H1 (cell line): Measurements from ENCODE around the gene TEX9. TPM values are rescaled to one million over a fixed set of nuclear protein-coding genes. Genes with fewer than 3 reads are reported as not detected.

Experiments
- CHD7 ChIP-seq: fragments of 300-600 bp; sonication (generic); IDR thresholded peaks from 2 replicates; pipeline ENCODE4 v1.7.1; 2012; ENCODE audit warnings: low read length, moderate library complexity, mild to moderate bottlenecking, inconsistent platforms; ENCODE audit not compliant: insufficient replicate concordance
- HDAC2 ChIP-seq, 2 experiments: fragments of 300-600 bp in 1 of 2; sonication (generic) in 1 of 2; IDR thresholded peaks; 2 replicates each; pipeline ENCODE4 v1.6.1; 2011 to 2012; ENCODE audit warnings: low read depth in 2 of 2, low read length in 2 of 2, mild to moderate bottlenecking in 2 of 2, moderate library complexity in 2 of 2, borderline replicate concordance in 1 of 2, inconsistent platforms in 1 of 2
- polyA plus RNA-seq, 7 experiments: library from polyadenylated mRNA; depleted of rRNA in 3 of 7; stranded (reverse) in 5 of 7; unstranded in 2 of 7; fragments of >200 nt in 5 of 7; fragments of 200-250 nt in 2 of 7; gene quantifications; 1 replicate in 5 of 7; 2 replicates in 1 of 7; 4 replicates in 1 of 7; pipeline versions ENCODE4 v1.2.1 to v1.2.3, GENCODE V29; 2011 to 2013; ENCODE audit warnings: missing spikeins in 2 of 7, mixed read lengths in 2 of 7
- total RNA-seq: library from RNA; stranded (reverse); fragmentation: NEBNext Ultra II Directional; extraction: Animal tissue kit (Norgen Biotek cat#: 25700); gene quantifications from 2 replicates; pipeline ENCODE4 v1.2.1, GENCODE V29; 2021

Gene TEX9
- total and polyA plus RNA-seq, 2 of the 8 experiments (the other 6 are each of a cell fraction or from before 2014, with no cell fraction given): 3.4 to 12.3 TPM

DNA sequence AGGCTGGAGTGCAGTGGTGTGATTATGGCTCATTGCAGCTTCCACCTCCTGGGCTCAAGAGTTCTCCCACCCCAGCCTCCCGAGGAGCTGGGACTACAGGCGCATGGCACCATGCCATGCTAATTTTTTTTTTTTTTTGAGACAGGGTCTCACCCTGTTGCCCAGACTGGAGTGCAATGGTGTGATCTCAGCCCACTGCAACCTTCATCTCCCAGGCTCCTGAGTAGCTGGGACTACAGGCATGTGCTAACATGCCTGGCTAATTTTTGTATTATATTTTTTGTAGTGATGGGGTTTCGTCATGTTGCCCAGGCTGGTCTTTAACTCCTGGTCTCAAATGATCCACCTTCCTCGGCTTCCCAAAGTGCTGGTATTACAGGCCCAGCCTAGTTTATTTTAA lies 4.0 kb downstream of the TEX9 start (continued):
- TF ChIP-seq CHD7: no peak
- no peak for TF ChIP-seq HDAC2 (IDR thresholded peaks at IDR 0.05; ENCODE audit: borderline replicate concordance in 1 of 2, low read depth in 2 of 2, low read length in 2 of 2)
